GM12874 (cell line): Measurements from ENCODE around the gene JKAMP.

Experiments used
- TF ChIP-seq, protein P1 (sequence below): IDR thresholded peaks from 2 replicates; pipeline ENCODE4 v1.5.1; 2011; ENCODE audit warnings: low read depth, mild to moderate bottlenecking, control low read depth, low read length, moderate library complexity; ENCODE audit not compliant: insufficient read depth

The JKAMP gene

GRCh38 chr14:59507063-59507751, 22.9 kb downstream of the JKAMP start:
- TF ChIP-seq, protein P1, sequence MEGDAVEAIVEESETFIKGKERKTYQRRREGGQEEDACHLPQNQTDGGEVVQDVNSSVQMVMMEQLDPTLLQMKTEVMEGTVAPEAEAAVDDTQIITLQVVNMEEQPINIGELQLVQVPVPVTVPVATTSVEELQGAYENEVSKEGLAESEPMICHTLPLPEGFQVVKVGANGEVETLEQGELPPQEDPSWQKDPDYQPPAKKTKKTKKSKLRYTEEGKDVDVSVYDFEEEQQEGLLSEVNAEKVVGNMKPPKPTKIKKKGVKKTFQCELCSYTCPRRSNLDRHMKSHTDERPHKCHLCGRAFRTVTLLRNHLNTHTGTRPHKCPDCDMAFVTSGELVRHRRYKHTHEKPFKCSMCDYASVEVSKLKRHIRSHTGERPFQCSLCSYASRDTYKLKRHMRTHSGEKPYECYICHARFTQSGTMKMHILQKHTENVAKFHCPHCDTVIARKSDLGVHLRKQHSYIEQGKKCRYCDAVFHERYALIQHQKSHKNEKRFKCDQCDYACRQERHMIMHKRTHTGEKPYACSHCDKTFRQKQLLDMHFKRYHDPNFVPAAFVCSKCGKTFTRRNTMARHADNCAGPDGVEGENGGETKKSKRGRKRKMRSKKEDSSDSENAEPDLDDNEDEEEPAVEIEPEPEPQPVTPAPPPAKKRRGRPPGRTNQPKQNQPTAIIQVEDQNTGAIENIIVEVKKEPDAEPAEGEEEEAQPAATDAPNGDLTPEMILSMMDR = peak; percentile 93

DNA sequence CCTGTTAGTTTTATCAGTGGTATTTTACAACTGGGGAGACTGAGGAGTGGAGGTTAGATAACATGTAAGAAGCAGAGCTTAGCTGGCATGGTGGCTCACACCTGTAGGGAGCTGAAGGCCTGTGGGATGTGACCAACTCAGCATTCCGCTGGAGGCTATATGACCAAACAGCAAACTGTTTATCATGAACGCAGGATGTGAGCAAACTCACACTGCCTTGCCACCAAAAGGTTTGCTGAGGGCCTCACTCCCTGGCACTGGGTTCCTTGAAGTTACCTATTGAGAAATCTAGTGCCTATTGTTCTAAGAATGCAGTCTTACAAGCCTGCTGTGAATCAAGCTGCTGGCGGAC, 23.4 kb downstream of the JKAMP start:
- TF ChIP-seq, protein P1 = no peak

DNA sequence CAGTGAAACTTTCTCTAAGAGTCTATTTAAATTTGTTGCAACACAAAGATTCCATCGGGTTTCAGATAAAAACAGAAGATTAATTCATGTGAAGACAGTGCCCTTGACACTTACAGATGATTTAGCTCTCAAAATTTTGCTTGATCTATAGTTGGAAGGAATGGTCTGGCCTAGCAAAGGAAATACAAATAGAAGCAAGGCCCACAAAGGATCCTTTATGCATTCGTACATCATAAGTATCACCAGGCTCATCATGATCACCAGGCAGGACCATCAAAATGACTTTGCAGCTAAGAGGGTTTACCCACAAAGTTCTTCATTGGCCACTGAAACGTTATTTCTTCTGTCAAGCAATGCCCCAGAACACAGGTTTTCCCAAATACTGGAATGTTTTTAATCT, 24.8 kb downstream of the JKAMP start:
- TF ChIP-seq, protein P1 = no peak

DNA sequence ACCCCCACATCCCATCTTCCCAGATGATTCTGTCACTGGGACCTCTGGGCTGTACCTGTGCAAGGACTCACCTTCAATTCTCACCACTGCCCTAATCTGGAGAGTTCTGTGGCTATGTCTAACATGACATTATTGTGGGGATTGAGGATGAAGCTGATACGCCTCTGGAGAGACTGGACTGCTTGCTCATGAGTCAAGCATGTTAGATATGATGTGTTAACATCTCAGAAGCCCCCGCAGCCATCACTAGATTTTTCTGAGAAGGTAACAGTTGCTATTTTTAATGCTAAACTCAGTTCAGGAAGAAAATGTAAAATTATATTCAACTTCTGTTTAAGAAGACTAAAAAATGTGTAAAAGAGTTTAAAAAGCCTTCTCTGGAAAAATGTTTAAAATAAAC, 25.7 kb downstream of the JKAMP start:
- TF ChIP-seq, protein P1 = no peak

- TF ChIP-seq, protein P1 = no peak
Measured at GRCh38 chr14:59510966-59511365, 26.6 kb downstream of the JKAMP start.

DNA sequence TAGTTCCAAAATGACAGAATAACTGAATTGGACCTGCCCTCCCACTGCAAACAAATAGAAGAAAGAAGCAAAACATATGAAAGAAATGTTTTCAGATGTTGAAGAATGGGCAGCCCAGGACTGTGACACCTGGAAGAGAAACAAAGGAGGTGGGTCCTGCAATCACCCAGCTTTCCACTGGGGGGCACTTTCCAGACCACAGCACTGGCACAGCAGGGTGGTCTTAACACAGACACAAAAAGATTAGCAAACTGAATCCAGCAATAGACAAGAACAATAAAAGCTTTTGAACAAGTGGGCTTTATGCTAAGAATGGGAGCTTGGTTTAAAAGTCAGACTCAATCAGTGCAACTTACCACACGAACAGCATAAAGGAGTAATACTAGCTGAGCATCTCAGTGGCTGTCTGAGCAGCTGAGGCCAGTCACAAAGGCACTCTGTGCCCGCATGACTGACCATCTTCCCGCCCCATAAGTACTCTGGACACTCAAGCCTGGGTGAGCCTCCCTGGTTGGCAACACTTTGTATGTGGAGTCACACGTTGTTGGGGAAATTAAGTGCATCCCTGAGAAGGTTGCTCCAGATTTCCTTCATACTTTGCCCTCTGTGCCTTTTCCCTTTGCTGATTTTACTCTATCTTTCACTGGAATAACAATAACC, 27.7 kb downstream of the JKAMP start:
- TF ChIP-seq, protein P1 = peak; percentile 58; the same call in 1 of the 2 replicates

GRCh38 chr14:59520224-59520623, 35.9 kb downstream of the JKAMP start:
- TF ChIP-seq, protein P1 = no peak
